ENCODE results near the gene TAGLN3.

- no peak for TF ChIP-seq CTCF (conservative IDR thresholded peaks at IDR 0.05)
- TF ChIP-seq ZFX (IDR thresholded peaks at IDR 0.05): no peak
Measured at GRCh38 chr3:112017091-112017490, 18.4 kb downstream of the TAGLN3 start.
